Ureter (tissue), 1 donor: ENCODE measurements around the gene TSHZ2. TPM values are rescaled to one million over a fixed set of nuclear protein-coding genes. Genes with fewer than 3 reads are reported as not detected.
"Not testable (repeated sequence)": the region's sequence is repeated elsewhere in the genome, so short reads cannot be mapped to it uniquely, and the experiment has no call there.

ENCODE experiments used
- DNase-seq: peaks from one replicate; pipeline ENCODE4 v3.0.0-alpha.2; 2020; ENCODE audit warnings: low spot score
- total RNA-seq: library from RNA; stranded (reverse); gene quantifications from one replicate; pipeline ENCODE4 v1.2.4, GENCODE V29; 2023
- donor health status: DM: yes; HTN: yes; CAD: no.

Gene TSHZ2
- total RNA-seq, 1 donor from 2014 or later: 23.3 TPM

DNA sequence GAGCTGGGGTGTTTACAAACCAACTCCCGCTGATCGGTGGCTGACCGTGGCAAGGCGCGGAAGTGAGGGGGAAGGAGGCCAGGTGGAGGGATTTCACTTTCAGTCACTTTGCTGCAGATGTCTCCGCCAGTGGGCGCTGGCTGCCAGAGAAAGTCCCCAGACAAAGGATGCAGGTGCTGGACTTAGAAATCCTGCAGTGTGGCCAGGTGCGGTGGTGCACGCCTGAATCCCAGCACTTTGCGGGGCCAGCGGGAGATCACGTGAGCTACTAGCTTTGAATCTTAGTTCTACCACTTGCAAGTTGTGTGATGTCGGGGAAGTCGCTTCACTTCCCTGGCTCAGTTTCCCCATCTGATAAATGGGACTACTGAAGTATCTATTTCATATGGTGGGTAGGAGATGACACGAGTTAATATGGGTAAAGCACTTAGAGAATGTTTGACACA, 441.1 kb downstream of the TSHZ2 start:
- no peak for DNase-seq

DNA sequence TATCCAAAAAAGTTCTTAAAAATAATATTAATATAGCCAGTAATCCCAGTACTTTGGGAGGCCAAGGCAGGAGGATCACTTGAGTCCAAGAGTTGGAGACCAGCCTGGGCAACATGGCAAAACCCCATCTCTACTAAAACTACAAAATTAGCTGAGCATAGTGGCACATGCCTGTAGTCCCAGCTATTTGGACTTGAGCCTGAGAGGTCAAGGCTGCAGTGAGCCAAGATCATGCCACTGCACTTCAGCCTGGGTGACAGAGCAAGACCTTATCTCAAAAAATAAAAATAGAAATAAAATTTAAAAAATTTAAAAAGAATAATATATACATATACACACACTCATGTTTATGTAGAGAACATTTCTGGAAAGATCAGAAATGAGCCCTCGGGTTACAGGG, 441.7 kb downstream of the TSHZ2 start:
- DNase-seq: not testable (repeated sequence)

DNA sequence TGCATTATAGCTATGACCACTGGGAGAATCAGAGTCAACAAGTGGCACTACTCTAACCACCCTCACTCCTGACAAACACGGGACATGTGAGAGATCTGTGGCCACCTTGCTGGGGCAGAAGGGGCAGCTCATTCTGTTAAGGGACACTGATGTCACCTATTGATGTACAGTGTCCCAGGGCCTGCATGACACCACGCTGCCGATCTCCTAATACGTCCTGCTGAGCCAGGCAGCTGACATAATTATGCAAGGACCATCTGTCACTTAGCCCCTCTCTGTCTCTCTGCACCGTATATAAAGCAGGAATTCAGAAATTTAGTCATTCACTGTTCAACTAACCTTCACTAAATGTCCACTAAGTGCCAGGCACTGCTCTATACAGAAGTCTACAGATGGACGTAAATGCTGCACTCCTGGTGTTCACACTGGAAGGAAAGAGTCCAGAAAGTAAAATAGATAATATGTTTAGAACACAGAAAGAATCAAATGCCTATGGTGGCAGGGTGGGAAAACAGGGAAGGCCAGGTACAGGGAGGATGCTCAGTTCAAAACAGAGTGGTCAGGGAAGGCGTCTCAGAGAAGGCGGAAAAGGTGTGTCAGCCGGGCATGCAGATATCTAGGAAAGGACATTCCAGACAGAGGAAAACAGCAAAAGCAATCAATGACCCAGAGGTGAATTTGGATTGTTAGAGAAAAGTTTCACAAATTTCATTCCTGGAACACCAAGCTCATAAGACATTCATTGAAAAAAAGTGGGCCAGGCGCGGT, 447.7 kb downstream of the TSHZ2 start:
- DNase-seq: no peak

DNA sequence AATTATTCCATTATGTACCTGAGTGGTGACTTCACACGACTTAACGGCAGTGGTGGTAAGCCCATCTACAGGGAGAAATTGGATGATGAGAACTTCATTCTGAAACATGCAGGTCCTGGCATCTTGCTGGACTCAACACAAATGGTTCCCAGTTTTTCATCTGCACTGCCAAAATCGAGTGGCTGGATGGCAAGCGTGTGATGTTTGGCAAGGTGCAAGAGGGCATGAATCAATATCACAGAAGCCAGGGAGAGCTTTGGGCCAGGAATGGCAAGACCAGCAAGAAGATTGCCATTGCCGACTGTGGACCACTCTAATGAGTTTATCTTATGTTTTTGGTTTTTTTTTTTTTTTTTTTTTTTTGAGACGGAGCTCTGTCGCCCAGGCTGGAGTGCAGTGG, 449.2 kb downstream of the TSHZ2 start:
- DNase-seq: no peak

DNA sequence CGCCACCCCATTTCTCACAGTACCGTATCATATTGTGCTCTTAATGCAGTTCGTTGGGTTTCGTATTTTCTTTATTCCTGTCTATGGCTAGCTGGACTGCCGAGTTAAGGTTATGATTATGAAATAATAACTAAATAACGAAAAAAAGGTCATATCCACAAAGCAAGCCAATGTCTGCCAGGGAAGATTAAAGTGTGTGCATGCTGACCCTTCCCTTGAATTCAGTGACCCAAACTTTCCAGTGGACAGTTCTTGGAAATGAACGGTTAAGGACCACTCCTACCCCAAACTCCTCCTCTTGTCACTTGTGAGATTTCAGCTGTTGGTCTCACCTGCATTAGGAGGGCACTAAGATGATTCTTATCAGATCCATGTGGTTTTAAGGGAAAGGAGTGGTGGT, 449.9 kb downstream of the TSHZ2 start:
- DNase-seq: no peak

DNA sequence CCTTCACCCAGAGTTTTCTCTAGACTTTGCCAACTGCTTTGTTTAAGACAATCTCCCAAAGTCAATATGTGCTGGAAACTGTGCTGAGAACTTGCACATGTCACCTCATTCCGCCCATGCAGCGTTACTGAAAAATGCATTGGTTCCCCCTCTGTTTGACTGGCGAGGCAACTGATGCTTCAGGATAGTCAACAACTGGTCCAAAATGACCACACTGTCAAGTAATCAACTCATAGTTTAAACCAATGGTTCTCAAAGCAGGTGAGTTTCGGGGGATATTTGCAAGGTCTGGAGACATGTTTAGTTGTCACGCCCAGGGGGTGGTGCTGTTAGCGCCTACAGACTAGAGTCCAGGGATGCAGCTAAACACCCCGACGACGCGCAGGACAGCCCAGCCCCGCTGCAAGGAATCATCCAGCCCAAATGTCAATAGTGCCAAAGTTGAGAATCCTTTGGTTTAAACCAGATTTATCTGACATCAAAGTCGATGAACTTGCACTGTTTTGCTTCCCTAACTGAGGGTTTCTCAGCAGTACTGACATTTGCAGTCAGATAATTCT, 451.5 kb downstream of the TSHZ2 start:
- no peak for DNase-seq

DNA sequence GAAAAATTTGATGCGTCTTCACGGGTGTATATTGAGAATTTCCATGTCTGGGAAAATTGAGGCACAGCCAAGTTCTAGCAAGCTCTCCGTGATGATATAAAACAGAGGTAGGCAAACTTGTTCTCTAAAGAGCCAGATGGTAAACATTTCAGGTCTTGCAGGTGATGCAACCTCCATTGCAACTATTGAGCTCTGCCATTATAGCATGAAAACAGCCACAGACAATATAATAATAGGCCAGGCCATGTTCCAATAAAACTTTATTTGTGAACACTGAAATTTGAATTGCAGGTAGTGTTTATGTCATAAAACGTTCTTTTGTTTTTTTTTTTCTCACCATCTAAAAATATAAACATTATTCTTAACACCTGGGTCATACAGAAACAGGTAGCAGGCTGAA, 453.3 kb downstream of the TSHZ2 start:
- no peak for DNase-seq

DNA sequence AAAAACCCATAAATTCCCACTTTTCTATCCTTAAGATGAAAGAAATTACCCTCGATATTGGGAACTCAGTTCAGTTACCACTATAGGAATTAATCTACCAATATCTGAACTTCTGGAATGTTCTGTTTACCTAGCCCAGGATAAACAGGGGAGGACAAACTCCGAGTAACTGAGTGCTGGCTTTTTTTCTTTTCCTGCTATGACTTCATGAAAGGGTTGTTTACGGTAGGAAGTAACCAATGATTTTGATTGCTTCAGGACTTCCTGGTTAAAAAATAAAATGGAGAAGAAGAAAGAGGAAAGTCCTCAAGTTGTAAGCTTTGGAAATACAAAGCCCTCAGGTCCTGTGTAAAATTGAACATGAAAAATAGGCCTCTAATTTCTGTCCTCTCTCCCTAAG, 453.8 kb downstream of the TSHZ2 start:
- no peak for DNase-seq

DNA sequence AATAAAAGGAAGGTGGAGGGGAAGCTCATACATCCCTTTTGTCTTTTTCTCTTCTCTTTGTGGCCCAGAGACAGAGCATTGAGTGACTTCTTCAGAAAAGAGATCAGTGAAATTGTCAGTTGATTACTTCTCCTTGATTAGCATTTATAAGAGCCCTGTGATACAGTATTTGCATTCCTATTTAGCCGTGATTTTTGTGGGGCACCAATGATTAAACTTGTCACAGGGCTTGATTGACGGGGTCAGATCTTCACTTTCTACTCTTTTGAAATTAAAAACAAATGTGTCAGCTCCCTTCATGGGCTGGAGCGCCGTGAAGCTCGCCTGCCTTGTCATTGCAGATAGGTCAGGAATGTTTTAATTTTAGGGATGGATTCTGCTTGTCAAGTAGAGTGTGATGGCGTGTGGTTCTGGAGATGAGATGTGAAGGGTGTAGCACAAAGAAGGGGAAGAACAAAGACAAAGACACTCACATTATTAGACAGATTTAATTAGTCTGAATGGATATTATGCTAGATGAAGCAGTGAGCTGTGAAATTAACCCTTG, 454.7 kb downstream of the TSHZ2 start:
- DNase-seq: no peak

DNA sequence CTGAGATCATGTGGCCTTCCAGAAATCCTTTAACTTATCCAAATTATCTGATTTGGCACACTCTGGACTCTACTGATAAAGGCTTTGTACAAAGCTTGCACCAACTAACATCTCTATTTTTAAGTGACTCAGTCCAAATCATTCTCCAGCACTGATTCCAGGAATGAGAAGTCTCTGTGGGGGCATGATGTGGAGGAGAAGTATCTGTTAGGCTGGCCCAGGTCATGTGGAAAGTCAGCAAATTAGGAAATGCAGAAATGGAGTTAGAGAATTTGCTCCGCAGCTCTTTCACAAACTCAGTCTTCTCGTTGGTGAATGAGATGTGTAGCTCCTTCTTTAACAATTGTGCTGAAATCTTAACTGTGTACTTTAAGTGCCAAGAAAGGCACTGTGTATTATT, 455.8 kb downstream of the TSHZ2 start:
- no peak for DNase-seq

DNA sequence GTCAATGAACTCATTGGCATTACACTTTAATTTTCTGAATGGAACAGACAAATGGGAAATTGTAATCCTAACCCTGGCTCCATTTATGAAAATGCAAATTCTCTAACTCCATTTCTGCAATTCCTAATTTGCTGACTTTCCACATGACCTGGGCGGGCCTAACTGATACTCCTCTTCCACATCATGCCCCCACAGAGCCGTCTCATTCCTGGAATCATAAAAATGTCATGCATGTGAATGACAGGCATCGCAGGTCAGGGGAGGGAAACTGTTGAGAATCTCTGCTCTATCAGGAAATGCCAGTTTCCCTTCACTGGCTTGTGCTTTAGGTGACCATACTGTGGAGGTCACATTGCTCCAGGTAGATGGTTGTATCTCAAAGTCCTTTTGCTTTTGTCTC, 456.4 kb downstream of the TSHZ2 start:
- DNase-seq: no peak

DNA sequence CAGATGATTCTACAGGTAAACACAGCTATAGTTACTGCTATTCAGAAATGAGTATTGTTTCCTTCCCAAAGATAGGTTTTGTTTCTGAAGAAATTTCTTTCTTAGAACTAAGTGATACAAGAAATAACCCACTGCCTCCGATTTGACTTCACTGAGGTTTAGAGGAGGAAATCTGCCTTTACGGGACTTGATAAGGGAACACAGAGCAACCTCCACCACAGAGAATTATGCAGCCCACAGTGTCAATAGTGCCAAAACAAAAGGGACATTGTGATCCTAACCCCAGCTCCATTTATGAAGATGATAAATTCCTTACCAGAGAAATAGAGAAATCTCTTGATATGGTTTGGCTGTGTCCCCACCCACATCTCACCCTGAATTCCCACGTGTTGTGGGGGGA, 456.8 kb downstream of the TSHZ2 start:
- DNase-seq: no peak

DNA sequence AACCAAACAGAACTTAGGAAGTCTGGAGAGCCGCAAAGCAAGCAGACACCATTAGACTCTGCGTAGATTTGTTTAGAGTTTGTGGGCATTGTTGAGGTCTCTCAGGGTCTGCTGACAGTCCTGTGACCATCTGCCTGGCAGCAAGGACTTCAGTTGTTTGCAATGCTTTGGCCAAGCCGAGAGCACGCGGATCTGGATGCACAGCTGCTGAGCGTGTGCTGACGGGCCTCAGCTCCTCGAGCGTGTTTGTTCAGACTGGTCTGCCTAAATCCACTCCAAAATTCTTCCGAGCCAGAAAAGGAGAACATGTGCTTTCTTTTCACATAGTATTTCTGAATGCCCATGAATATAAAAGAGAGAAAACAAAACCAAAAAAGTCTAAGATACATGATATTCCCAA, 462.5 kb downstream of the TSHZ2 start:
- no peak for DNase-seq

DNA sequence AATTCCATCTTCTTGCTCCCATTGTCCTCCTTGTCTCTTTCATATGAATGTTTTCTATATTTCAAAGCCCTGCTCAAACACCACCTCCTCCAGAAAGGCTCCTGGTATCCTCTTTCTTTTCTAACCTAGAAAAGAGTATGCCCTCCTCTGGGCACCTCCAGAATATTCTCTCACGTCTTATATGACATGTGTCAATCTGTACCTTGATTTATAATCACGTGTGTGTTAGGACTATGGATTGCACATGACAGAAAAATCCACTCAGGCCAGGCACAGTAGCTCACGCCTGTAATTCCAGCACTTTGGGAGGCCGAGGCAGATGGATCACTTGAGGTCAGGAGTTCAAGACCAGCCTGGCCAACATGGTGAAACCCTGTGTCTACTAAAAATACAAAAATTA, 464.8 kb downstream of the TSHZ2 start:
- not testable (repeated sequence) for DNase-seq

DNA sequence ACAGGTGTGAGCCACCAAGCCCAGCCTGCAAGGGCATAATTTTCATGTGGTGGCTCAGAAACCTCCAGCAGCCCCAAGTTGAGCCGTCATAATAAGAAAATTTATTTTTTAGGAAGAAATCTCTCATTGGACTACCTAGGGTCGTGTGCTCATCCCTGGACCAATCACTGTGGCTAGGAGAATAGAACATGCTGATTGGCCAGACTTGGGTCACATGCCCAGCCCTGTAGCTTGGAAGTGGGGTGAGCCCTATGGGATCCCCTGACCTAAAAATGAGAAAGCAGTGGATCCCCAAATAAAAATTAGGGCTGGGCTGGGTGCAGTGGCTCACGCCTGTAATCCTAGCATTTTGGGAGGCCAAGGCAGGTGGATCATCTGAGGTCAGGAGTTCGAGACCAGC, 466.2 kb downstream of the TSHZ2 start:
- no peak for DNase-seq

DNA sequence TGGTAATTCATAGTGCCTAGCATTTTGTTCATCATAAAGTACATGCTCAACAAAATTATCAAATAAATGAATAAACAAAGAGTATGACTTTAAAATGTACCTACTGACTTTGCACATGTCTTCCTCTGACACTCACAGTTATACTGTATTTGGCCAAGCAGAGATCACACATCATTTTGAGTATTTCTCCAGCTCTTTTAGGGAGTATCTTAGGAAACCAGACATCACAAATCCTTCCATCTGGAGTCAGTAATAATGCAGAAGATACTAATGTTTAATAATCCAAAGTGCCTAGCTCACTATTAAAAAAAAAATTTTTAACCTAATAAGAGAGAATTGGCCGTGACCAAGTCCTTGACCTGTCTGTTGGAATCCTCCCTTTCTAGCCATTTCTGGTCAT, 466.9 kb downstream of the TSHZ2 start:
- DNase-seq: no peak

DNA sequence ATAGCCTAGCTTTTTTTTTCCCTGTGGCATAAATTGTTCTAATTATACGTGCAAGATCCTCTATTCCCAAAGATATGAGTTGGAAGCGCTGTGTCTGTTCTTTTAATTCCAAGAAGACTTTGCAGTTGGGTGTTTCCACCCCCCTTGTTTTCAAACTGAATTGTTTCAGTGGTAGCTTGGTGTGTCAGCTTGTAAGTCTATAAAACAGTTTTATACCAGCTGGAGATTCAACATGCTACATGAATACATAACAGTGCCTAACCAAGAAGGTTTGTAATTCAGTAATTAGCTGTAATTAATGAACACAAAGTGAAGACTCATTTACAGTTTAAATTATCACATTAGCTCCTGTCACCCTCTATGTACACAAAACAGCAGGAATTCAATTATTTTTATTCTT, 467.5 kb downstream of the TSHZ2 start:
- DNase-seq: no peak

DNA sequence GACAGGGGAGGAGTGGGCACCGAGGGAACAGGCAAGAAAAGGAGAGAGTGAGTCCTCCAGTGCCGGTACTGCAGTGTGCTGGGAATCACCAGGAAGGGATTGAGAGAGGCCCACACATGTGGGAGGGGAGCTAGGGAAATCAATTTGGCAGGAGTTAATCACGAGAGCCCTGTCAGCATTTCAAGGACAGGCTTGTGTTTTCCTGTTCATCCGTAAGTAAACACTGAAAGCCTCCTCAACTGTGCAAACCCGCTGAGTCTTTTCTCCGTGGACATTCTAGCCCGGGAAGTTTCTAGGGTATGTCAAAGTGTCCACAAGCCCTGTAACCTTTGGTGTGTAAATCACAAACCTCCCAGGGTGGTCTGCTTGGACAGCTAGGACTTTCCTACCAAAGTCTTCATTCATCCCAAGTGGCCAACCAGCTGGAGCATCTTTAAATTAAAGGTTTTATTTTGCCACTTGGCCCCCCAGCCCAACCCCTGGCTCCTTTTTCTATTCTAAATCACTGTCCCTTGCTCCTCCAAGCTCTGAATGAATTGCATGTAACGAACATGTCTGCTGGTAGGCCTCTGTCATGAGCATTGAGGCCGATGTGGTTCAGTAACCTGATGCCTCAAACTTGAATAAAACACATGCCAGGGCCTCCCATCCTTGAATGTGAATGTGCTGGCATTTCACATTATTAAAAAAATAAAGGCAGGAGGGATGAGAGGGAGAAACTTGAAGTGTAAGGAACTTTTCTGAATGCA, 472.4 kb downstream of the TSHZ2 start:
- DNase-seq: no peak

DNA sequence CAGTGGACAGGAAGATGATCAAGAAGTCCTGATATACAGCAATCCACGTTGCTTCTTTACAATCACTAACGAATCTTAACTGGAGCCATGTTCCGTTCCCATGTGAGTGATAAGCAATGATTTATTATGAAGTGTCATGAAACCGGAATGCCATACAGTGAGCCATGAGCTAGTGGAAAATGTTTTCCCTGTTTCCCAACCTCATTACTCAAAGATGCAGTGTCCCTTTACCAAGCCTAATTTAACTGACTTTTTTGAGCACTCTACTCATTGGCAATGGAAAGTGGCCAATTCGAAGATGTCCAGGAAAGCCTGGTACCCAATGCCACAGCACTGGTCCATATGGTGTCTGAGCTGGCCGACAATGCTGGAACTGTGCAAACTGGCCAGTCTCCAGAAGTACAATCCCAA, 473.2 kb downstream of the TSHZ2 start:
- DNase-seq: no peak

DNA sequence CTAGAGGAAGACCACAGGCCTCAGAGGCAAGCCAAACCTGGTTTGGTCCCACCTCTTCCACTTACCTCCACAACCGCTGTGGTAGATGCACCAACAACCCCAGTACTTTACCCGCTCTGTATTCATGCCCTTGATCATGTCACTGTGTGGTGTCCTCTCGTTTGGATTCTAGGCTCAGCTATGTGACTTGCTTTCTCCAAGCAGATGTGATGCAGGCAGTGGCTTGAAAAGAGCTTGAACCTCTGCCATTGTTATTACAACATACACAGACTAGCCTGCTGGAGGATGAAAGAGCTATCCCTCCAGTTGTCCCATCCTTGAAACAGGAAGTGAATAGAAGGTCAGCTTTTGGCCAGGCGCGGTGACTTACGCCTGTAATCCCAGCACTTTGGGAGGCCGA, 473.8 kb downstream of the TSHZ2 start:
- DNase-seq: no peak

DNA sequence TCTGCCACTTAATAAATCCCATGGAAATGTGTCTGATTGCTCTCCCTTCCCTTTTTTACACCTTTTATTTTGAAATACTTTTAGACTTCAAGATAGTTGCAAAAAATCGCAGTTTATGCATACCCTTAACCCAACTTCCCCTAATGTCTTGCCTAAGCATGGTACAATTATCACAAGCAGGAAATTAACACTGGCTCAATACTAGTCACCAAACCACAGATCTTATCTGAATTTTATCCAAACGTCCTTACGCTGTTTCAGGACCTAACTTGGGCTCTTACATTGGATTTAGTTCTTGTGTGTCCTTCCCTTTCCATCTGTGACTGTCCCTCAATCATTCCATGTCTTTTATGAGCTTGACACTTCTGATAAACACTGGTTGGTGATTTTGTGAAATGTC, 475.2 kb downstream of the TSHZ2 start:
- no peak for DNase-seq

DNA sequence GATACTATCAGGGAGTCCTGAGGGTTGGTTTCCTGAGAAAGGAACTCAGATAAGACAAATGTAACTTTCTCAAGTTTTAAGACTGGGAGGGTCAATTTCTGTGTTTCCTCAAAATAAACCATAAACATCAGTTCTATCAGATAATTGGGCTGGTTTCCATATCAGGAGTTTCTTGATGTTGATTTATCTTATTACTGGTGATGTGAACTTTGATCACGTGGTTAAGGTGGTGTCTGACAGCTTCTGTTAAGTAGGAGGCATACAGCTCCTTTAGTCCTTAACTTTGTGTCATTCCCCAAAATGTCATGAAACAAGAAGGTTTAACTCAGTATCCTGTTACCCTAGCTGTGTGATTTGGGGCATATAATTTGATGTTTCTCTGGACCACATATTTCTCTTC, 476.3 kb downstream of the TSHZ2 start:
- no peak for DNase-seq

DNA sequence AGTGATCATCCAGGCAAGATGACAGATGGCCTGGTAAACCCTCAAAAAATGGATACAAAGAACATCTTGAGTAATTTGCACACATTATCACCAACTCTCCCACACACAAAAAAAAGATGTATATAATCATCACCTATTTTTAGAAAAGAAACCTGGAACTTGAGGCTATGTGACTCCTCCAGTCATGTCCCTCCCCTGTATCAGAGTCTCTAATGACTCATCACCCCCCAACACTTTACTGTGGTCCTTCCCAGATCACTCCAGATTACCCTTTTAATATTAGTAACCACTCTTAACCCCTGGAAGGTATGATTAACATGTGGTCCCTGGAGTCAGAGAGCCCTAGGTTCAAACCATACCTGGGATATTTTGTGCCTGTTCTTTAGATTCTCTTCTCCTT, 476.7 kb downstream of the TSHZ2 start:
- no peak for DNase-seq
